Urothelium cell line (cell line): Measurements from ENCODE around the gene TDO2.
A peak's percentile ranks its signal among the peaks of the same experiment; 100 is the strongest.

Experiments
- DNase-seq: peaks from one replicate; pipeline ENCODE4 v3.0.0; 2011; ENCODE audit warnings: low spot score, mixed read lengths
- FAIRE-seq: peaks from 2 replicates; lab custom pipeline; 2011; peaks lifted over from hg19 to GRCh38; lab: Jason Lieb, UNC

The TDO2 gene

DNA sequence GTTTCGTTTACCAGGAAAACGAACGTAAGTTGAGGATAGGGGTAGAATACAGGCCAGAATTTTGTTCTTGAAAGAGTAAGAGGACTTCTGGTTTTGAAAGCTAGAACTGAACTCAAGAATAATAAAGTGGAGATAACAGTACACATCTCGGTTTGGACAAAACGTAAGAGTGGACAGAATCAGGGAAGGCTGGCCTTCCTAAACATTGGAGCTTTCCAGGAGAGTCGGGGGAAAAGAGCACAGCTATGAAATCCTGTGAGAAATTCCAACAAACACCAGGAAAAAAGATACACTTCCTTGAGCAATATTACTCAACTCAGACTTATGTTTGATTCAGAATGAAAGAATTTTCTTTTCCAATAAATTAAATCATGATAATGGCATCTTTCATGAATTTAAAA lies 49.0 kb downstream of the TDO2 start:
- DNase-seq = no peak
- no peak for FAIRE-seq

GRCh38 chr4:155953151-155954117 lies 49.9 kb downstream of the TDO2 start, which contains the start of gene CTSO:
TSS of gene CTSO (minus strand) at chr4:155953866. CDS start at chr4:155953847, 19 bp downstream.
- FAIRE-seq (no peak), DNase-seq (peak; percentile 78)

- DNase-seq (no peak), FAIRE-seq (no peak)
Observed at GRCh38 chr4:155954118-155954685, 50.7 kb downstream of the TDO2 start.

- DNase-seq (no peak), FAIRE-seq (no peak)
Observed at GRCh38 chr4:155954939-155955338, 51.4 kb downstream of the TDO2 start.

DNA sequence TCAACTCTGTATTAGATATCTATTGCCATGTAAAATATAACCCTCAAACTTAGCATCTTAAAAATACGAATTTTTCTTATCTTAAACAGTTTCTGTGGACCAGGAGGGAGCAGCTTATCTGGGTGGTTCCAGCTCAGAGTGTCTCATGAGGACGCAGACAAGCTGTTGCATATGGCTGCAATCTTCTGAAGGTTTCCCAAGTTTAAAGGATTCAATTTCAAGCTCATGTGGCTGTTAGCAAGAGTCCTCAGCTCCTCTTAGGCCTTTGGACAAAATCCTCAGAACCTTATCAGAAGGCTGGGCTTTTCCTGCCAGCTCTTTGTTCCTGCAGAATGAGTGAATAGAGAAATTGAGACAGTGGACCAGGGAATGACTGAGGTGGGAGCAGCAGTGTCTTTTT lies 53.0 kb downstream of the TDO2 start:
- FAIRE-seq = no peak
- no peak for DNase-seq

- DNase-seq (no peak), FAIRE-seq (no peak)
Observed at GRCh38 chr4:155959417-155959816, 55.9 kb downstream of the TDO2 start.

DNA sequence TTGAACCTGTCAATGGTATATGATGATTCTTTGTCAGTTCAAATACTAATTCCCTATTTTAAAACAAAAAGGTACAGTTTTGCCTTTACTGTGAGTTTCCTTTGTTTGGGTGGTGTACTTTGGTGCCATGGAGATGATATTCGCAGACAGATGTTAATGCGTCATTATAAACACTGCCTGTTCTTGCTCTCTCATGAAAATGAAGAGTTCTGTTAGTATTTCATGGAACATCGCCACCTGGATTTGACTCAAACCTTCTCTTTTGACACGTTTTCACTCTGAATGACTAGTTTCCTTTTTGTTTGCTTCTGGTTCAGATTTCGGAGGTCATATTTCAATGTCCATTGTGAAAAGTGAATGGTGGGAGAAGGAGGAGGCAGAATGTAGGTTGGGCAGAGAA lies 57.0 kb downstream of the TDO2 start:
- FAIRE-seq (no peak), DNase-seq (no peak)

DNA sequence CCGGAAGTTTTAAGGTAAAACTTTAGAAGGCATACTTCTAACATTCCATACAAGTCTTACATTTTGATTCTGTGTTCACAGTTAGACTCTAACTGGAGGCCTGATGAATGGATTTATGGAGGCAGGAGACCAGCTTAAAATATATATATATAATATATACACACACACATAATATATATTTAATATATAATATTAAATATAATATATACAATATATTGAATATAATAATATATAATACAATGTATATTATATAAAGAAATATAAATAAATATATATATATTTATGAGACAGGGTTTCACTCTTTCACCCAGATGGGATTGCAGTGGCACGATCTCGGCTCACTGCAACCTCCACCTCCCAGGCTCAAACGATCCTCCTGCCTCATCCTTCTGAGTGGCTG lies 58.1 kb downstream of the TDO2 start:
- DNase-seq = no peak
- no peak for FAIRE-seq

DNA sequence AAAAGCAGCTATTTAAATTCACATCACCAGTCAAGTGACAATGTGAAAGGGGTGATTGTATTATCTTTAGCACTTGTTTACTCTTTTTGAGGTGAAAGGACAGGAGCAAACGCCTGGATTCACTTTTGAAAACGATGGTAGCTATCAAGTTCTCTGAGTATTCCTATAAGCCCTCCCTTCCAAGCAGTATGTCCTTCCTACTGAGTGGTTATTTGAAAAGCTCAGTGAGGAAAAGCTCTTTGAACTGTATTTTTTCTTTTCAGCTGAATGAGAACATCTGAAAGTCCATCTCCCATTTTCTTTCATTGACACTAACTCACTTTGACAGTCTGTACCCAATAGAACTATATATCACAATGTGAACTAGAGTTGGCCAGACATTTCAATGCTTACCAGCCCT lies 59.3 kb downstream of the TDO2 start:
- no peak for FAIRE-seq
- no peak for DNase-seq

- no peak for DNase-seq
- no peak for FAIRE-seq
Observed at GRCh38 chr4:155964016-155964891, 60.8 kb downstream of the TDO2 start.

DNA sequence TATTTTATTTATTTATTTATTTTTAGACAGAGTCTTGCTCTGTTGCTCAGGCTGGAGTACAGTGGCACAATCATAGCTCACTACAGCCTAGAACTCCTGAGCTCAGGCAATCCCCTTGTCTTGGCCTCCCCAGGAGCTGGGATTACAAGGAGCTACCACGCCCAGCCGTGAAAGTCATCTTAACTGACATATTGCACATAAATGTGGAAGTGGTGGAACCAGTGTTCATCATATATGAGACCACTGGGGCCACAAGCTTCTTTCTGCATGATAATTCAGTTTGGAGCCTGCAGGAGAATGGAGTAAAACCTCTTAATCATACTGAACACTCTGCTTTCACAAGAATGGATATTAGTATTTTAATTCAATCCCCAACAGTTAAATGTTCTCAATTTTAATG lies 62.7 kb downstream of the TDO2 start:
- no peak for FAIRE-seq
- no peak for DNase-seq

- FAIRE-seq = no peak
- no peak for DNase-seq
Observed at GRCh38 chr4:155966731-155967395, 63.4 kb downstream of the TDO2 start.
